ENCODE measurements around the gene CAMK2A. TPM values are rescaled to one million over a fixed set of nuclear protein-coding genes. Genes with fewer than 3 reads are reported as not detected.

The CAMK2A gene
- total RNA-seq, 1 donor = 0.09 TPM

GRCh38 chr5:150329038-150329437 lies 39.5 kb upstream of the CAMK2A start:
- no peak for TF ChIP-seq CTCF (IDR thresholded peaks at IDR 0.05; ENCODE audit: insufficient read depth, low read length)
- no peak overlapping the region for H3K4me3 ChIP-seq (ENCODE audit: low read depth, low read length)
- no peak for DNase-seq (ENCODE audit: low read depth)

GRCh38 chr5:150328515-150328914 lies 38.9 kb upstream of the CAMK2A start:
- no peak overlapping the region for H3K4me3 ChIP-seq (ENCODE audit: low read depth, low read length)
- DNase-seq (ENCODE audit: low read depth) = no peak
- TF ChIP-seq CTCF (IDR thresholded peaks at IDR 0.05; ENCODE audit: insufficient read depth, low read length) = no peak

GRCh38 chr5:150327139-150327538 lies 37.6 kb upstream of the CAMK2A start:
- DNase-seq (ENCODE audit: low read depth) = no peak
- no peak for TF ChIP-seq CTCF (IDR thresholded peaks at IDR 0.05; ENCODE audit: insufficient read depth, low read length)

GRCh38 chr5:150326707-150327106 lies 37.1 kb upstream of the CAMK2A start:
- no peak for DNase-seq (ENCODE audit: low read depth)
- no peak overlapping the region for H3K4me3 ChIP-seq (ENCODE audit: low read depth, low read length)
- TF ChIP-seq CTCF (IDR thresholded peaks at IDR 0.05; ENCODE audit: insufficient read depth, low read length) = no peak

More at GRCh38 chr5:150327139-150327538, 37.6 kb upstream of the CAMK2A start:
- no peak overlapping the region for H3K4me3 ChIP-seq (ENCODE audit: low read depth, low read length)

- TF ChIP-seq CTCF (IDR thresholded peaks at IDR 0.05; ENCODE audit: insufficient read depth, low read length) = no peak
- no peak overlapping the region for H3K4me3 ChIP-seq (ENCODE audit: low read depth, low read length)
- DNase-seq (ENCODE audit: low read depth) = no peak
Observed at GRCh38 chr5:150325426-150325825, 35.9 kb upstream of the CAMK2A start.

- TF ChIP-seq CTCF (IDR thresholded peaks at IDR 0.05; ENCODE audit: insufficient read depth, low read length) = no peak
- no peak for DNase-seq (ENCODE audit: low read depth)
- H3K4me3 ChIP-seq (ENCODE audit: low read depth, low read length) = no peak overlapping the region
Observed at GRCh38 chr5:150323819-150324218, 34.2 kb upstream of the CAMK2A start.

- H3K4me3 ChIP-seq (ENCODE audit: low read depth, low read length) = no peak overlapping the region
- no peak for TF ChIP-seq CTCF (IDR thresholded peaks at IDR 0.05; ENCODE audit: insufficient read depth, low read length)
- DNase-seq (ENCODE audit: low read depth) = no peak
Observed at GRCh38 chr5:150323092-150323491, 33.5 kb upstream of the CAMK2A start.

Data from fibroblast of the aortic adventitia (primary cell).